Activated CD4-positive, alpha-beta T cell treated with anti-CD3 and anti-CD28 coated beads for 48 hours (primary cell): ENCODE data around the gene SH3BGRL2.

Experiments
- DNase-seq: peaks from one replicate; pipeline ENCODE4 v3.0.0-alpha.2; 2020

Gene SH3BGRL2

GRCh38 chr6:79630883-79631692 lies at the start of gene SH3BGRL2:
SH3BGRL2 (plus strand) TSS chr6:79631329; CDS start chr6:79631462, 133 bp downstream.
- DNase-seq, result peak; percentile 54

- no peak for DNase-seq
These were observed 46.8 kb upstream of the SH3BGRL2 start for GRCh38 chr6:79584332-79584731.

GRCh38 chr6:79586548-79586947 lies 44.6 kb upstream of the SH3BGRL2 start:
- no peak for DNase-seq

GRCh38 chr6:79589701-79590100 lies 41.4 kb upstream of the SH3BGRL2 start:
- no peak for DNase-seq

- DNase-seq, result no peak
These were observed 34.0 kb upstream of the SH3BGRL2 start for GRCh38 chr6:79597155-79597554.

GRCh38 chr6:79598012-79598411 lies 33.1 kb upstream of the SH3BGRL2 start:
- DNase-seq, result no peak

- DNase-seq, result no peak
These were observed 31.3 kb upstream of the SH3BGRL2 start for GRCh38 chr6:79599725-79600259.

- no peak for DNase-seq
These were observed 30.8 kb upstream of the SH3BGRL2 start for GRCh38 chr6:79600313-79600712.

GRCh38 chr6:79600812-79601609 lies 30.1 kb upstream of the SH3BGRL2 start:
- no peak for DNase-seq

- no peak for DNase-seq
These were observed 28.3 kb upstream of the SH3BGRL2 start for GRCh38 chr6:79602859-79603258.

GRCh38 chr6:79604583-79605037 lies 26.5 kb upstream of the SH3BGRL2 start:
- DNase-seq, result no peak

- no peak for DNase-seq
These were observed 26.1 kb upstream of the SH3BGRL2 start for GRCh38 chr6:79605061-79605460.

- DNase-seq, result no peak
These were observed 25.0 kb upstream of the SH3BGRL2 start for GRCh38 chr6:79605968-79606764.

- no peak for DNase-seq
These were observed 24.1 kb upstream of the SH3BGRL2 start for GRCh38 chr6:79607000-79607399.

- DNase-seq, result no peak
These were observed 22.6 kb upstream of the SH3BGRL2 start for GRCh38 chr6:79608334-79609224.

GRCh38 chr6:79609225-79609595 lies 21.9 kb upstream of the SH3BGRL2 start:
- DNase-seq, result no peak

- no peak for DNase-seq
These were observed 20.7 kb upstream of the SH3BGRL2 start for GRCh38 chr6:79610306-79611009.

- no peak for DNase-seq
These were observed 18.7 kb upstream of the SH3BGRL2 start for GRCh38 chr6:79612457-79612856.

- no peak for DNase-seq
These were observed 18.2 kb upstream of the SH3BGRL2 start for GRCh38 chr6:79612918-79613317.

- DNase-seq, result no peak
These were observed 17.2 kb upstream of the SH3BGRL2 start for GRCh38 chr6:79613912-79614311.
